HCT116 (cell line): Measurements from ENCODE around the gene SPSB1. TPM values are rescaled to one million over a fixed set of nuclear protein-coding genes. Genes with fewer than 3 reads are reported as not detected.

Experiments
- ATAC-seq: fragments of 200-7000 bp; cut with Tn5 transposase; 2 replicates; pipeline ENCODE4 v1.9.1; 2020; ENCODE audit warnings: mild to moderate bottlenecking, moderate library complexity
- BruUV-seq: library from RNA; stranded (reverse); fragments of 400-500 nt; replicated peaks from 2 replicates; lab custom pipeline; 2021; lab: Mats Ljungman, UMichigan
- CTCF ChIA-PET: fragments of 300-600 bp; sonication (Branson Sonifier 250); formaldehyde crosslinking; loops from one replicate; lab custom pipeline; 2021; ENCODE audit warnings: antibody characterized with exemption; lab: Charles Lee
- POLR2A ChIA-PET: fragments of 300-600, 350-600 bp; sonication (Branson Sonifier 250); formaldehyde crosslinking; loops from one replicate; lab custom pipeline; 2021; ENCODE audit warnings: antibody characterized with exemption; lab: Charles Lee
- RAD21 ChIA-PET, 2 experiments: fragments of 300-600 bp; sonication (Branson Sonifier 250); formaldehyde crosslinking; loops; one replicate each; lab custom pipeline; 2023; ENCODE audit warnings: low total read pairs in 2 of 2; ENCODE audit not compliant: uncharacterized antibody in 2 of 2, unreplicated experiment in 2 of 2, low non-redundant PET in 1 of 2; lab: Charles Lee
- DNase-seq: peaks from one replicate; pipeline ENCODE4 v3.0.0-alpha.2; 2010; ENCODE audit warnings: low read depth, low spot score
- H2AFZ ChIP-seq: fragments of 200-600 bp; shearing (Covaris generic), sonication (generic); 2 replicates; pipeline ENCODE4 v1.6.1; 2017; ENCODE audit warnings: low read depth, mixed run types, mixed read lengths, antibody characterized with exemption, low read length; ENCODE audit not compliant: poor library complexity, severe bottlenecking
- H3K27ac ChIP-seq: 2 replicates; pipeline ENCODE4 v1.5.1; 2012; ENCODE audit warnings: low read depth, low read length
- H3K27me3 ChIP-seq: fragments of 200-600 bp; sonication (generic); 2 replicates; pipeline ENCODE4 v1.6.1; 2016; ENCODE audit warnings: mixed run types, low read length, mixed read lengths; ENCODE audit not compliant: insufficient read depth
- H3K36me3 ChIP-seq, 2 experiments: fragments of 200-500 bp in 1 of 2; fragments of 200-600 bp in 1 of 2; sonication (Bioruptor generic) in 1 of 2; sonication (generic) in 1 of 2; 2 replicates each; pipeline versions ENCODE4 v1.5.1 to v1.6.1; 2014 to 2016; ENCODE audit warnings: low read length in 2 of 2, inconsistent platforms in 1 of 2, mixed read lengths in 1 of 2, mixed run types in 1 of 2; ENCODE audit not compliant: insufficient read depth in 2 of 2, control insufficient read depth in 1 of 2
- H3K4me1 ChIP-seq, 2 experiments: fragments of 200-600 bp in 1 of 2; sonication (generic) in 1 of 2; 2 replicates each; pipeline versions ENCODE4 v1.5.1 to v1.6.1; 2012 to 2017; ENCODE audit warnings: low read length in 2 of 2, inconsistent platforms in 1 of 2, mild to moderate bottlenecking in 1 of 2, mixed read lengths in 1 of 2, mixed run types in 1 of 2, moderate library complexity in 1 of 2; ENCODE audit not compliant: insufficient read depth in 2 of 2, control insufficient read depth in 1 of 2
- H3K4me2 ChIP-seq: fragments of 200-600 bp; sonication (generic); 2 replicates; pipeline ENCODE4 v1.6.1; 2017; ENCODE audit warnings: mixed run types, low read length, mixed read lengths
- H3K4me3 ChIP-seq, 2 experiments: fragments of 200-600 bp in 1 of 2; sonication (generic) in 1 of 2; replicated peaks in 1 of 2; 2 replicates each; pipeline ENCODE4 v1.5.1; 2011 to 2016; ENCODE audit warnings: low read length in 2 of 2, control low read depth in 1 of 2, low read depth in 1 of 2, mild to moderate bottlenecking in 1 of 2, mixed read lengths in 1 of 2, mixed run types in 1 of 2
- H3K79me2 ChIP-seq: fragments of 200-600 bp; sonication (generic); 2 replicates; pipeline ENCODE4 v1.6.1; 2017; ENCODE audit warnings: mild to moderate bottlenecking, mixed run types, low read length, moderate library complexity, mixed read lengths; ENCODE audit not compliant: insufficient read depth
- H3K9ac ChIP-seq: fragments of 200-600 bp; sonication (generic); 2 replicates; pipeline ENCODE4 v1.6.1; 2016; ENCODE audit warnings: low read length, mixed read lengths
- H3K9me2 ChIP-seq: fragments of 200-600 bp; sonication (generic), shearing (Covaris generic); 2 replicates; pipeline ENCODE4 v1.6.1; 2017; ENCODE audit warnings: mixed run types, mild to moderate bottlenecking, moderate library complexity; ENCODE audit not compliant: insufficient read depth
- H3K9me3 ChIP-seq, 2 experiments: fragments of 200-500 bp in 1 of 2; fragments of 200-600 bp in 1 of 2; sonication (Bioruptor generic) in 1 of 2; sonication (generic) in 1 of 2; 2 replicates each; pipeline ENCODE4 v1.6.1; 2014 to 2017; ENCODE audit warnings: low read length in 2 of 2, mixed read lengths in 2 of 2, inconsistent platforms in 1 of 2, low read depth in 1 of 2, mild to moderate bottlenecking in 1 of 2, mixed run types in 1 of 2, moderate library complexity in 1 of 2; ENCODE audit not compliant: control insufficient read depth in 1 of 2, insufficient read depth in 1 of 2
- H4K20me1 ChIP-seq: fragments of 200-600 bp; sonication (generic), shearing (Covaris generic); 2 replicates; pipeline ENCODE4 v1.6.1; 2017; ENCODE audit warnings: mixed run types, mild to moderate bottlenecking, moderate library complexity; ENCODE audit not compliant: insufficient read depth
- EZH2 ChIP-seq: fragments of 200-600 bp; sonication (generic); IDR thresholded peaks from 2 replicates; pipeline ENCODE4 v1.6.1; 2017; ENCODE audit warnings: antibody characterized with exemption, mixed run types
- REST ChIP-seq: IDR thresholded peaks from 2 replicates; pipeline ENCODE4 v1.6.1; 2012; ENCODE audit warnings: low read depth
- TCF7L2 ChIP-seq: IDR thresholded peaks from 2 replicates; pipeline ENCODE4 v1.7.0; 2011; ENCODE audit warnings: borderline replicate concordance, inconsistent platforms; ENCODE audit not compliant: insufficient read depth, insufficient read length; ENCODE audit errors: extremely low read depth
- intact Hi-C: fragments of 100-400 bp; cut with micrococcal nuclease; formaldehyde crosslinking; loops from 2 replicates; pipeline ENCODE4 v1.10.0; 2022
- total RNA-seq: library from RNA; stranded (reverse); gene quantifications from one replicate; pipeline ENCODE4 v1.2.1, GENCODE V29; 2021; ENCODE audit not compliant: unreplicated experiment
- TF ChIP-seq, protein P1 (sequence below): IDR thresholded peaks from 2 replicates; pipeline ENCODE4 v1.6.1; 2011; ENCODE audit warnings: mild to moderate bottlenecking, low read length, moderate library complexity; ENCODE audit not compliant: insufficient replicate concordance; ENCODE audit errors: extremely low read depth

SPSB1 gene
- total RNA-seq, 1 experiment from 2014 or later: 10.8 TPM

GRCh38 chr1:9326596-9326995, 33.9 kb downstream of the SPSB1 start:
- no TSS peak for BruUV-seq
- Histone ChIP-seq H3K27me3 (no peaks in the 10 kb centered on the region), H3K27ac (no peak overlapping the region), H3K9ac (no peak overlapping the region), H3K4me1 (peaks cover 5 to 14% of the 10 kb centered on the region in 2 experiments; a peak in 3 of 4 replicates), H4K20me1 (no peaks in the 10 kb centered on the region), H3K36me3 (no peaks in the 10 kb centered on the region)
- intact Hi-C loops: no loop called here
- POLR2A ChIA-PET: no interaction called here
- no peak for ATAC-seq
- RAD21 ChIA-PET: no interaction called here
- TF ChIP-seq, protein P1, sequence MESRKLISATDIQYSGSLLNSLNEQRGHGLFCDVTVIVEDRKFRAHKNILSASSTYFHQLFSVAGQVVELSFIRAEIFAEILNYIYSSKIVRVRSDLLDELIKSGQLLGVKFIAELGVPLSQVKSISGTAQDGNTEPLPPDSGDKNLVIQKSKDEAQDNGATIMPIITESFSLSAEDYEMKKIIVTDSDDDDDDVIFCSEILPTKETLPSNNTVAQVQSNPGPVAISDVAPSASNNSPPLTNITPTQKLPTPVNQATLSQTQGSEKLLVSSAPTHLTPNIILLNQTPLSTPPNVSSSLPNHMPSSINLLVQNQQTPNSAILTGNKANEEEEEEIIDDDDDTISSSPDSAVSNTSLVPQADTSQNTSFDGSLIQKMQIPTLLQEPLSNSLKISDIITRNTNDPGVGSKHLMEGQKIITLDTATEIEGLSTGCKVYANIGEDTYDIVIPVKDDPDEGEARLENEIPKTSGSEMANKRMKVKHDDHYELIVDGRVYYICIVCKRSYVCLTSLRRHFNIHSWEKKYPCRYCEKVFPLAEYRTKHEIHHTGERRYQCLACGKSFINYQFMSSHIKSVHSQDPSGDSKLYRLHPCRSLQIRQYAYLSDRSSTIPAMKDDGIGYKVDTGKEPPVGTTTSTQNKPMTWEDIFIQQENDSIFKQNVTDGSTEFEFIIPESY: no peak
- TF ChIP-seq TCF7L2 (no peak), REST (no peak), EZH2 (no peak)
- TF ChIP-seq, all 23 proteins: peak for 0
- no peak overlapping the region for H3K4me2 ChIP-seq
- H2AFZ ChIP-seq: no peak overlapping the region
- H3K9me3 ChIP-seq: no peaks in the 10 kb centered on the region
- no peak for DNase-seq
- H3K4me3 ChIP-seq: no peak overlapping the region
- CTCF ChIA-PET: no interaction called here
- peaks cover 9% of the 10 kb centered on the region; the same call in 1 of the 2 replicates for H3K79me2 ChIP-seq
- H3K9me2 ChIP-seq: no peaks in the 10 kb centered on the region
